Measurements from ENCODE around the gene HPCAL1.
A peak's percentile ranks its signal among the peaks of the same experiment; 100 is the strongest.

HPCAL1 gene

DNA sequence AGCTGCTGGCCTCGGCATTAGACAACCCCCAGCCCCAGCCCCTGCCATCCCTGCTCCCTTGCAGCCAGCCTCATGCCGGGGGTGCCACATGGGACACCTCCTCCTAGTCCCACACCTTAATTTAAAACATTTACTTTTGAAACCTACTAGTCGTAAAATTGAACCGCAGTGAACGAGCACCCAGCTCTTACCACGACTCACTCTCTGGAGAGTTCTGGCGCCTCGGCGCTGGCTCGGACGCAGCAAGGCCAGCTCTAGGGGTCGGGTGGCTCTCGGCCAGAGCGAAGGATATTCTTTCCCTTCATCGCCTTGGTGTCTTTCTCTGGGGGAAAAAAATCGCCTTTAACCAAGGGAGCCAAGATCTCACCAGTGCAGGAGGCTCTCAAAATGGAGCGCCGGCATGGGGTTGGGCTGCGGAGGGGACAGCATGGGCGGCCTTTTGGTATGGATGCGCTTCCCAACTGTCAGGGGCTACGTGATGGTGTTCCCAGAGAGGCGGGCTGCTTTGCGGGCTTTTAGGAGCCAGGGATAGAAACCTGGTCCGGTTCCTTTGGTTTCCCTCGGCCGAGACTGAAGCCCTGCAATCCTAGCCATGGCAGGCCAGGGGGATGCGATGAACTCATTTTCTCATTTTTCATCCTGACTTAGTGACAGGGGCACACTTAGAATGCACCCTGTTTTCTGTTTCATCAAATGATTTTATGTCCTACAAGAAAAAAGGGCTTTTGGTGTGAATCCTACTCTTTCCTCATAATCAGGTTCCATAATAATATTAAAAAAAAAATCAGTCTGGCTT is 2.0 kb downstream of the HPCAL1 start:
- DNase-seq = no peak

DNA sequence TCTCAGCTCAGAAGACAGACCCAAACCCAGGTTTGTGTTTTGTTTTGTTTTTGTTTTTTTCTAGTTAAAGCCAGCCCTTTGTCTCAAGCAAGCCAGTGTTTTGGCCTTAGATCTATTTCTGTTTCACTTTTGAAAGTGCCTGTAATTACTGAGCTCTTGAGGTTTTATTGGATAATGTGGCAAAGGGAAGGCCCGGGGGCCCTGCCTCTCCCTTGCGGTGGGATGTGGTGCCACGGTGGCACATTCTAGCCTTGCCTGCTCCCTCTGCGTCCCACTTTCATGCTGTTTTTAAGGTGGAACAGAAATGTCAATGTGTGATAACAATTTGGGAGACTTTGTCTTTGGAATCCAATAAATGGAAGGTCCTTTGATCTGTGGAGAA is 2.5 kb downstream of the HPCAL1 start:
- peak; percentile 62 for DNase-seq

DNA sequence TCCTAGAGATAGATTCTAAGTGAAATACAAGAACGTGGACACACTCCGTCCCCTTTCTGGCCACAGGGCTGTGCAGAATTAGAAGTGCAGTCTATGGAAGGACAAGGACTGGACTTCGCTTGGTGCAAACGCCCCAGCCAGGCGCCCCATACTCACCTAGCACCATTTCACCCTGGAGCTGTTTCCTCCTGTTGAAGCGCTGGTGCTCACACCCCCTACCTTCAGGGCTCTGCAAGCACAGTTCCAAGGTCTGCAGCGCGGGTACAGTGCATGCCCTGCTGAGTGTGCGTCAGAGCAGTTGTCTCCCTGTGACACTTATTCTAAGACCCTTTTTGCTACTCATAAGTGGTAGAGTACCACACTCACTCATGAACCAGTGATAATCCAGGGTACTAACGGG is 3.0 kb downstream of the HPCAL1 start:
- peak; percentile 32 for DNase-seq

DNA sequence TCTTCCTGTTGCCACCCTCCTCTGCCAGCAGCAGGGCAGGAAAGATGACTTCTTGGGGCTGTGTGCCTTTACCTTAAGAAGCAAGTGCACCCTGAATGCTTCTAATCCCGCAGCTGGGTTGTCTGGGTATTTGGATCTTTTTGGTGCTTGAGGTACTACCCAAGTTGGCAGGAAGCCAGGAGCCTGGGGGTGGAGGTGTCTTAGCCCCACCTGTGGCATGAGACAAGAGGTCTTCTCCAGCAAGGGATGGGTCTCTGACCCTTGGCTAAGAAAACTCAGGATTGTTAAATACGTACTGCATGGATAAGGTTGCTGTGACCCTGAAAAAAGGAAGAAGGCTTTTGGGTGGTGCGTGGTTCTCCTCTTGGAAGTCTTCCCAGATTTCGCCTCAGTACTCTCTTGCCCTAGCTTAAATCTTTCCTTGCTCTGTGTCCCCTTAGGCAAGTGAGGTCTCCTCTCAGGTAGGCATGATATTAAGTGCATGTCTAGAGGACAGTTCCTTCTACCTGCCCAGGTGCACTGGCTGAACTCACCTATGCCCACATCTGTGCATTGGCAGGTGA is 4.3 kb downstream of the HPCAL1 start:
- no peak for DNase-seq

DNA sequence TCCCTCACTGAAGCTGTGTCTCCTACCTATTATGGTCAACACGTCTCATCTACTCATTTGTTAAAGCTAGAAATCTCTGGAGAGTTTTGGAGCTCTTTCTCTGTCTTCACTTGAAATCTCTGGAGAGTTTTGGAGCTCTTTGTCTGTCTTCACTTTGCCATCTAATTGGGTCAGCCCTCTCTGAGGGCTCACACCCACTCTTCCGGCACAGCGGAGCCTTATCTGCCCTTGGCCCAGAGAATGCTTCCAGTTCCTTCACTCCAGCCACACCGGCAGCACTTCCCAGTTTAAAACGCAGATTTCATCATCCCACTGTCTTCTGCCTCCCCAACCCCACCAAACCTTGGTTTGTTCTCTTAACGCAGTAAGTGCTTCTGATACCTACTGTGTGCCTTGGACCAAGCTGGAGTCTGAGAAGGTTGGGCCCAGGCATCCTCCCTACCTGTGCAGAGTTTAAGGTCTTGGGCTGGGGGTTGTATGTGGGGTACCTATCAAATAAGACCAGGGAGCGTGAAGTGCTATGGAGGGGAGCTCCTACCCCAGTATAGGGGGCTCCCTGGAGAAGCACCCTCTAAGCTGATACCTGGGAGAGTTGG is 5.0 kb downstream of the HPCAL1 start:
- DNase-seq = no peak

DNA sequence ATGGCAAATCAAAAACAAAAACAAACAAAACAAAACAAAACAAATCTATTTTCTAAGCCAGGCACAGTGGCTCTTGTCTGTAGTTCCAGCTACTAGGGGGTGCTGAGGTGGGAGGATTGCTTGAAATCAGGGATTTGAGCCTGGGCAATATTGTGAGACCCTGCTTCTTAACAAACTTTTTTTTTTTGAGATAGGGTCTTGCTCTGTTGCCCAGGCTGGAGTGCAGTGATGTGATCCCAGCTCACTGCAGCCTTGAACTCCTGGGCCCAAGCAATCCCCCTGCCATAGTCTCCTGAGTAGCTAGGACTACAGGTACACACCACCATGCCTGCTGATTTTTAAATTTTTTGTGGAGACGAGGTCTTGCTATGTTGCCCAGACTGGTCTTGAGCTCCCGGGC is 6.2 kb downstream of the HPCAL1 start:
- DNase-seq = no peak

DNA sequence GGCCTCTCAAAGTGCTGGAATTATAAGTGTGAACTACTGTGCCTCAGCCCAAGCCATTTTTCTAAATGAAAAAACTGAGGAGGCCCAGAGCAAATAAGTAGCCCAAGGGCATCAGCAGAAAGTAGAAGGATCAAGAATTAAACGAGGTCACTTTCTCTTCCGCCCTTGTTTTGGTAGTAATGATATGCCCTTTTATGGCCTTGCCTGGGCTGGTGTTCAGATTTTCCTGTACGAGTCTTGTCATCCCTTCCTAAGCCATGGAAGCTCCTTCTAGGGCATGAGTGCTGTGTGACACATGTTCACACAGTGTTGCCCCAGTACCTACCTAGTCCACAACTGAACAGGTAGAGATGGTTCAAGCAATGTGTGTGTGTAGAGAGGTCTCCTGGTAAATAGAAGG is 6.6 kb downstream of the HPCAL1 start:
- no peak for DNase-seq

DNA sequence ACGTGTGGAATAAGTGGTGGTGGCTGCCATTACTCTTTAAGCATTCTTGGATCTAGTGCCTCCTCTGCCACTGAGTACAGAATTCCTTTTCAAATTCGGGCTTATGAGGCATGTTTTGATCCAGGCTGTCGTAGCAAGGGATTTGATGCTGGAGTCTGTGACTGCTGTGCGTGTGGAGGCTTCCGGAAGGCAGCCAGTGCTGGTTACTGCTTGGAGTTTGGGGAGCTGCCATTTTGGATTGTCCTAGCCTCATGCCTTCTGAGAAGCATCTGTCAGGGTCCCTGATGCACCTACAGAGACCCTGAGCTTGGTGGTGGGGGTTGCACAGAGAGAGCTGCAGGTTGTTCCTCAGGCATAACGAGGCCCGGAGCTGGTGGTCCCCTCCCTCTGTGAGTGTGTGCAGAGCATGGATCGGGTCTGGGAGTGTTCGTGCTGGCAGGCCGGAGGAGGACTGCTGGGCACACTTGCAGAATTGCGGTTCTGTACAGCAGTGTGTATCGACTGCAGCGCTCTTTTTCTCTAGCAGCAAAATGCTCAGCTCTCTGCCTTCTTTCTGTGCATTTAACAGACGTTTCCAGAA is 7.7 kb downstream of the HPCAL1 start:
- DNase-seq = no peak

DNA sequence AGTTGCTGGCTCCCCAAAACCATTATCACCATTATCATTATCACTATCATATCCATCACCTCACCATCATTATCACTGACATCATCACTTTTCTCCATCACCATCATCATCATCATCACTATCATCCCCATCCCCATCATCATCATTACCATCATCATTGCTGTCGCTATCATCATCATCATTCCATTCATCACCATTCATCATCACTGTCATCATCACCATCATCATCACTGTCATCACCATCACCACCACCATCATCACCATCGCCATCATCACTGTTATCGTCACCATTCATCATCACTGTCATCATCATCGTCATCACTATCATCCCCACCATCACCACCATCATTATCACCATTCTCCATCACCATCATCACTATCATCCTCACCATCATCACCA is 9.0 kb downstream of the HPCAL1 start:
- DNase-seq = no peak

DNA sequence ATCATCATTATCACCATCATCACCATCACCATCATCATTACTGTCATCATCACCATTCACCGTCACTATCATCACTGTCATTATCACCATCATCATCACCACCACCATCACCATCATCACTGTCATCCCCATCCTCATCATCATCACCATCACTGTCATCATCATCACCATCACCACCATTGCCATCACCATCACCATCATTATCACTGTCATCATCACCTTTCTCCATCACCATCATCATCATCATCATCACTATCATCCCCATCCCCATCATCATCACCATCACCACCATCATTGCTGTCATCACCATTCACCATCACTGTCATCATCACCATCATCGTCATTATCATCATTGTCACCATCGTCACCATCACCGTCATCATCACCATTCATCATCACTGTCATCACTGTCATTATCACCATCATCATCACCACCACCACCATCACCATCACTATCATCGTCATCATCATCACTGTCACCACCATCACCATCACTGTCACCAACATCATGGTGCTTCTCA is 9.8 kb downstream of the HPCAL1 start:
- DNase-seq = no peak

DNA sequence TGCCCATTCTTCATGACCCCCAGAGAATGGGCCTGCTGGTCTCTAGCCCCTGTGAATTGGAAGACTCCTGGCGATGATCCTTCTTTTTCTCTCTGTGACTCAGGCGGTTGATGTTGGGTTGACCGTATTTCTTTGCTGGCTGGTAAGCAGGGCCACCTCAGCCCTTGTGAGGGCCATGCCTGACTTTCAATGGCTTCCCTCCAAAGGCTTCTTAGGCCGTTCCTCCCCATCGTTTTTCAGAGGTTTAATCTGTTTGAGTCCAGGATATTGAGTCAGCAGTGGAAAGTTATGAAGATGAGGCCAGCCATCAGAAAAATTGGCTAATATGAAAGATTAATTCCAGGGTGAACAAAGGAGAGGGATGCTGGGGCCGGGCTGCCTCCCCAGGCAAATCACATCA is 13.6 kb downstream of the HPCAL1 start:
- DNase-seq = no peak

DNA sequence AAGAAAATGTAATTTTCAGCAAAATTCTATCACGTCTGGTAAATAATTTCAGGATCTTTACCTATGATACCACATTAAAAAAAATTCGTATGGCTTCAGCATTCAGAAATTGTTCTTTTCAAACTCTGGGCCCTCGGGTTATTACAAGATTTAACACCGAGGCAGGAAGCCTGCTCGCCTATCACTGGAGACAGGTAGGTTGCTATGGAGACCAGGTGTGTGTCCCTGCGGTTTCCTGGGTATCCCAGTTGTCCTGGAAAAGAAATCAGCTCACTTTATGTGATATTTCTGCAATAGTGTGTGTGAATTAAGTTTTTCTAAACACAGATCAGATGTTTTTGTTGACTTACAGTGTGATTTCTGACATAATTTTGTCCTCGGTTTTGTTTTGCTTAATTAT is 14.2 kb downstream of the HPCAL1 start:
- DNase-seq = no peak

DNA sequence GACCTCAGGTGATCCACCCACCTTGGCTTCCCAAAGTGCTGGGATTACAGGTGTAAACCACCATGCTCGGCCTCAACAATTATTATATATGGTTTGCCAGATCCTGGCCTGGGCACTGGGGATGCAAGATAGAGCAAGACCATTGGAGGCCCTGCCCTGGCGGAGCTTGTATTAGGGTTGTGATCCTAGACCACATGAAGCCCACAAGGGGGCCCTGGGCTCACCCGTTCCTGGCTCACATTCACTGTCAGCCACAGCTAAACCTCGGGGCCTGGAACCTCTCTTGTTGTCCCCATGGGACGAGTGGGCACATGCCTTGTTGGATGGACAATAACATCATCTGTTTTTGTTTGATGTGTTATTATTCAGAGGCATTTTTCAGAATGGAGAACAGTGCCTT is 14.9 kb downstream of the HPCAL1 start:
- DNase-seq = no peak

DNA sequence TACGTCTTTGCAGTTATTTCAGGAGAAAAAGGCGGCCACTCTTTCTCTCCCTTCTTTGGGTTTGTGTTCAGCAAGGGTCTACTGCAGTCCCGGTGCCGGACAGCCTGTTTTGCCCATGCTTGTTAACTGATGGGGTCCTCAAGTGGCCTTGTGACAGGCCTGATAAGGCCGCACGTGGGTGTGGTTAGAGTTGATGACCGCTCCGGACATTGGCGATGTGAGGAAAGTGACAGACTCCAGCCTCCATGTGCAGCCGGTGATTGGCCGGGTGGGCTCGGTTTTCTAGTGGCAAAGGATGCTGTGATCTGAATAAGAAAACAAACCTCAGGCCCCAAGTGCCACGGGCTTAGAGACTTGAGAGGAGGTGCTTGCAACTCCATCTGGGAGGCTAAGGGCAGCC is 15.6 kb downstream of the HPCAL1 start:
- DNase-seq = no peak

DNA sequence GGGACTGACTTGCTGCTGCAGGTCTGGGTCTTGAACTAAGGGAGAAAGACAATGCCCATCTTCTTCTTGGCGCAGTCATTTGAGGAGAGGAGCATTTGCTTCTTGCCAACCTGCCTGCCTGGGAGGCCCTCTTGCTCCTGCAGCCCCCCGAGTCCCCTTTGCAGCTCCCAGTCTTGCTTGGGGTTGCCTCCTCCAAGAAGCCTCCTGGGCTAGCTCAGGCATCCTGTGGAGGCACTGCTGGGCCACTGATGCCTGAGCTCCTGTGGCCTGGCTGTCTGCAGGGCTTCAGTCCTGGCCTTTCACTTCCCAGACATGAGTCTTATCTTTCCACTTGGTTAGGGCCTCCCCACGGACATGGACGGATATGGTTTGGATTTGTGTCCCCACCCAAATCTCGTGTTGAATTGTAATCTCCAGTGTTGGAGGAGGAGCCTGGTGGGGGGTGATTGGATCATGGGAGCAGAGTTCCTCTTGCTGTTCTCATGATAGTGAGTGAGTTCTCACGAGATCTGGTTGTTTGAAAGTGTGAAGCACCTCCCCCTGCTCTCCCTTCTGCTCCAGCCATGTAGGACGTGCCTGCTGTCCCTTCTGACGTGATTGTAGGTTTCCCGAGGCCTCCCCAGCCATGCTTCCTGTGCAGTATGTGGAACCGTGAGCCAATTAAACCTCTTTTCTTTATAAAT is 17.3 kb downstream of the HPCAL1 start:
- no peak for DNase-seq

DNA sequence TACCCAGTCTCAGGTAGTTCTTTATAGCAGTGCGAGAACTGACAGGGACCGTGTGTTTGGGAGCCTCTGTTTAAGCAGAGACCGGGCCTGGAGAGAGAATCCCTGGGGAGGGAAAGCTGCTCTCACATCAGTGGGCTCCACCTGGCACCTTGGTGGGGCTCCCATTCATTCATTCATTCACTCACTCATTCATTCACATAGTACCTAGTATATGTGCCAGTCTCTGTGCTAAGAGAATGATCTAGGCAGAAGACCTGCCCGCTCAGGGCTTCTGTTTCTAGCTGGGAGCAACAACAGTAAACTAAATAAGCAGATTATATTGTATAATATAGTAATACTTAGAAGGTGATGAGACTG is 17.8 kb downstream of the HPCAL1 start:
- DNase-seq = no peak

DNA sequence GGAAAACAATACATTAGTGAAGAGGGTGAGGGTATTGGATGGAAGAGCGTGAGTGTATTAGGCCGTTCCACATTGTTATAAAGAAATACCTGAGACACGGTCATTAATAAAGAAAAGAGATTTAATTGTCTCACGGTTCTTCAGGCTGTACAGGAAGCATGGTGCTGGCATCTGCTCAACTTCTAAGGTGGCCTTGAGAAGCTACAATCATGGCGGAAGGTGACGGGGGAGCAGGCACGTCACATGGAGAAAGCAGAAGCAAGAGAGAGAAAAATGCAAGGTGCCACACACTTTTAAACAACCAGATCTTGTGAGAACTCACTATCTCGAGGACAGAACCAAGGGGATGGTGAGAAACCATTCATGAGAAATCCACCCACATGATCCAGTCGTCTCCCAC is 18.2 kb downstream of the HPCAL1 start:
- DNase-seq = no peak

DNA sequence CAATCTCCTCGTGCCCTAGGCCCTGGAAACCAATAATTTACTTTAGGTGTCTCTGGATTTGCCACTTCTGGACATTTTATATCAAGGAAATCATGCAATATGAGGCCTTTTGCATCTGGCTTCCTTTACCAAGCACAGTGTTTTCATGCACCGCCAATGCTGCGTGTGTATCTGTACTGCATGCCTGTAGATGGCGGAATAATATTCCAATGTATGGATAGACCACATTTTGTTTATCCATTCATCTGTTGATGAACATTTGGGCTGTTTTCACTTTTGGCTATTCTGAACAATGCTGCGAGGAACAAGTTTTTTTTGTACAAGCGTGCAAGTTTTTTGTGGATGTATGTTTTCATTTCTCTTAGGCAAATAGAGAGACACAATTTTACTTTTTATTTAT is 18.9 kb downstream of the HPCAL1 start:
- no peak for DNase-seq

DNA sequence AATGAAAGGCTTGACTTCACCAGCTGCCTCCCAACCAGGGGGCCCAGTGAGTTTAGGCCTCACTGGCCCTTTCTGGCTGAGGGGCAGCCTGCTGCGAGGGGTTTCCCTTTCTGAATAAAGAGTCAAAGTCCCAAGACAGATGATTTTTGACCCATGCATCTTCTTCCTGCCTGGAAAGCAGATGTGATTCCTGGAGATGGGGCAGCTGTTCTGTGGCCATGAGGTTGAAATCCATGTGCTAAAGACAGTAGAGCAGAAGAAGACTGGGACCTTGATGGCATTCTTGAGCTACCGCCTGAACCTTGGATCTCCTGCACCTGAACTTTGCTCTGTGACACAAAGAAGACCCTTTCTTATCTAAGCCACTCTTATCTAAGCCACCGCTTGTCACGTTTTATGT is 19.8 kb downstream of the HPCAL1 start:
- no peak for DNase-seq

DNA sequence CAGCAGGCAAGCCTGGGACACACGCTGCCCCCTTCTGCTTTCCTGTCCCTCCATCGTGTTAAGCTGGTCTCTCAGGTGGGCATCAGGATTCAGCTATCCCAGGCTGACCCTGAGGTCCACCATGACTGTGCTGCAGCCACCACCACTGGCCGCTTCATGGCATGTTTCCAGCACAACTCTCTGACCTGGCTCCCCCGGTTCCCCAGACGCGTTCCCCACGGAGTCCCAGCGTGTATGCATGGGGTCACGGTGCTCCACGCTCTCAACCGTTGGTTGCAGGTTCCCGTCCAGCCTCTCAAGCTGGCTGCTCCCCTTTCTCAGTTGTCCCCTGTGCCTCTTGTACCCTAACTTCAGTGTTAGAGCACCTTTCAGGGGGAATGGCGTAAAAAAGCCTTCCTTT is 20.3 kb downstream of the HPCAL1 start:
- DNase-seq = no peak

DNA sequence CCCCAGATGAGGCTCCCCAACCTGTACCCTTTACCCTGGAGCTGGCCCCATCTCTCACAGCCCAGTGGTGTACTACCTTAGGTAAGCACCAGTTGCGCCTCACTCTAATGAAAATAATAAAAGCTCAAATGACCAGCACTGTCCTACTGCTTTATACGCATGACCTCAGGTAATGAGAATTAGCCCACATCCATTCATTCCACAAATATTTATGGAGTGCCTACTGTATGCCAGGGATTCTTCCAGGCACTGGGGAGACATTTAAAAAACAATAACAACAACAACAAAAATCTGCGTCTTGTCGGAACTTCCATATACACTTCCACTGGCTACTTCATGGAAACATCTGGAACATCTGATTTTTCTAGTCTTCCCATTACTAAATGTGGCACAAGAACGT is 20.8 kb downstream of the HPCAL1 start:
- no peak for DNase-seq

DNA sequence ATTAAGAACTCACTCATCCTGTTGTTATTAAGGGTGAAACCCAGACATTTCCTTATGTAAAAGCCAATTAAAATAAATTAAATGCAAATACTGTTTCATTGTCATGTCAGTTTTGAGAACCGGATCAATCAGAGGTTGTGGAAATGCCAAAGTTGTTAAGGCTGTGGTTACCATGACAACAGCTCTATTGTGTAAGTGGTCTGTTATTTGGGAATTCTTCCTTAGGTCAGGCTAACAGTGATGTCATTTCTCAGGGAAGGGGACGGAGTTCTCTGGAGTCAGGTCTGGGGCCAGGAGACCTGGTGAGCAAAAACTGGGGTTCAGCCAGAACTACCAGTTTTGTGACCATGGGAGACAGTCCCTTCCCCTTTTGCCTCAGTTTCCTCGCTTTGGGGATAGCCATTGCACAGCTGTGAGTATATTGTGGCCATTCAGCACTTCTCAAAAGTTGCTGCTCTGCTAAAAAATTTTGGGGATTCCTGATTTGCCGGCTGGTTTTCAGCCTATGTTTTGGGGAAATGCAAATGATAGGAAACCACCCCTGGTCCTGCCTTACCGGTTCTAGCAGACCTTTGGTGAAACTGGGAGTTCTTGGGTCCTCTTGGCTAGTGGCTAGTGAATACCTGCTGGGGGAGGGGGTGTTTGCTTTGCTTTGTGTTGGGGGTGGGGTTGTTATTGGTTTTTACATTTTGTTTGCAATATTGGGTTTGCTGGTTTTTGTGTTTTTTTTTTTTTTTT is 21.6 kb downstream of the HPCAL1 start:
- no peak for DNase-seq
